WI38 (cell line): ENCODE data around the gene RAB9B.

ENCODE experiments used
- H3K4me3 ChIP-seq: 2 replicates; pipeline ENCODE4 v1.5.1; 2011; ENCODE audit warnings: low read depth, mild to moderate bottlenecking, control low read depth, low read length
- CTCF ChIP-seq: IDR thresholded peaks from 2 replicates; pipeline ENCODE4 v1.5.1; 2012; ENCODE audit warnings: low read depth, mild to moderate bottlenecking, control low read depth, low read length

Gene RAB9B

GRCh38 chrX:103791826-103792485 lies 40.1 kb downstream of the RAB9B start:
- no peak overlapping the region for H3K4me3 ChIP-seq
- TF ChIP-seq CTCF = no peak

- no peak for TF ChIP-seq CTCF
- H3K4me3 ChIP-seq = no peak overlapping the region
Observed at GRCh38 chrX:103791228-103791627, 40.8 kb downstream of the RAB9B start.

- TF ChIP-seq CTCF = no peak
- H3K4me3 ChIP-seq = no peak overlapping the region
Observed at GRCh38 chrX:103789004-103789403, 43.1 kb downstream of the RAB9B start.

- no peak overlapping the region for H3K4me3 ChIP-seq
- no peak for TF ChIP-seq CTCF
Observed at GRCh38 chrX:103783971-103784370, 48.1 kb downstream of the RAB9B start.

GRCh38 chrX:103783196-103783595 lies 48.9 kb downstream of the RAB9B start:
- no peak overlapping the region for H3K4me3 ChIP-seq
- TF ChIP-seq CTCF = no peak

- no peak for TF ChIP-seq CTCF
- no peak overlapping the region for H3K4me3 ChIP-seq
Observed at GRCh38 chrX:103782640-103783039, 49.4 kb downstream of the RAB9B start.

GRCh38 chrX:103781706-103782105 lies 50.4 kb downstream of the RAB9B start:
- no peak for TF ChIP-seq CTCF
- H3K4me3 ChIP-seq = no peak overlapping the region
